Skin of body (tissue), 3 donors: ENCODE measurements around the gene ZNF20. TPM values are rescaled to one million over a fixed set of nuclear protein-coding genes. Genes with fewer than 3 reads are reported as not detected.
"Not testable (repeated sequence)": the region's sequence is repeated elsewhere in the genome, so short reads cannot be mapped to it uniquely, and the experiment has no call there.

ENCODE experiments used
- DNase-seq: peaks from one replicate; lab custom pipeline; 2025; lab: John Stamatoyannopoulos, UW
- small RNA-seq: library from RNA; depleted of rRNA; stranded (forward); fragments of <200 nt; gene quantifications from one replicate; pipeline ENCODE3, GENCODE V24; 2014; ENCODE audit warnings: low replicate concordance
- total RNA-seq: library from RNA; depleted of rRNA; stranded (reverse); fragments of >200 nt; gene quantifications from one replicate; pipeline ENCODE4 v1.2.3, GENCODE V29; 2014

The ZNF20 gene
- total RNA-seq, 1 donor from 2014 or later: 6.2 TPM

DNA sequence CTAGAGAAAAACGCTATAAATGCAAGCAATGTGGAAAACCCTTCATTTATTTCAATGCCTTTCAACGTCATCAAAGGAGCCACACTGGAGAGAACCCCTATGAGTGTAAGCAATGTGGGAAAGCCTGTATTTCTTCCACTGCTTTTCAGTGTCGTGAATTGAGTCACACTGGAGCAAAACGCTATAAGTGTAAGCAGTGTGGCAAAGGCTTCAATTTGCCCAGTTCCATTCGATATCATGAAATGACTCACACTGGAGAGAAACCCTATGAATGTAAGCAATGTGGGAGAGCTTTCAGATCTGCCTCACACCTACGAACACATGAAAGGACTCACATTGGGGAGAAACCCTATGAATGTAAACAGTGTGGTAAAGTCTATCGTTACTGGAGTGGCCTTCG is 27.4 kb downstream of the ZNF20 start:
- DNase-seq: no peak

DNA sequence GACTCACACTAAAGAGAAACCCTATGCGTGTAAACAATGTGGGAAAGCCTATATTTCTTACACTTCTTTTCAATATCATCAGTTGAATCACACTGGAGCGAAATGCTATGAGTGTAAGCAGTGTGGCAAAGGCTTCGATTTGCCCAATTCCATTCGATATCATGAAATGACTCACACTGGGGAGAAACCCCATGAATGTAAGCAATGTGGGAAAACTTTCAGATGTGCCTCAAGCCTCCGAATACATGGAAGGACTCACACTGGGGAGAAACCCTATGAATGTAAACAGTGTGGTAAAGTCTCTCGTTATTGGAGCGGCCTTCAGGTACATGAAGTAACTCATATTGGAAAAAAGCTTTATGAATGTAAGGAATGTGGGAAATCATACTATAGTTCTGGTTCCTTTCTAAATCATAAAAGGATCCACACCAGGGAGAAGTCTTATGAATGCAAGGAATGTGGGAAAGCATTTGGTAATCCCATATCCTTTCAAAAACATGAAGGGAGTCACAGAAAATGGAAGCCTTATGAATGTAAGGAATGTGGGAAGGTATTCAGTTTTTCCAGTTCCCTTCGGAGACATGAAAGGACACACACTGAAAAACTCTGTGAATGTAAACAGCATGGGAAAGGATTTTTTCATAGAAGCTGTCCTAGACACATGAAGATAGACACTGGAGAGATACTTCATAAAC is 28.1 kb downstream of the ZNF20 start:
- no peak for DNase-seq

DNA sequence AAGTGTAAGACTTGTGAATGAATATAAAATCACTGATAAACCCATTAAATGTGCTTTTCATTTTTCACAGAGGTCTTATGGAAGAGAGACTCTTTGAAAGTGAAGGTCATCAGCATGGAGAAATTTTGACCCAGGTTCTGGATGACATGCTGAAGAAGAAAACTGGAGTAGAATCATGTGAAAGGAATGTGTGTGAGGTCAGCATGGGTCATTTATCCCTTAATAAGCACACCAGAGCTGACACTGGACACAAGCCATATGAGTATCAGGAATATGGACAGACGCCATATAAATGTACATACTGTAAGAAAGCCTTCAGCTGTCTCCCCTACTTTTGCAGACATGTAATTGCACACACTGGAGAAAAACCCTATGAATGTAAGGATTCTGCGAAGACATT is 29.0 kb downstream of the ZNF20 start:
- no peak for DNase-seq

DNA sequence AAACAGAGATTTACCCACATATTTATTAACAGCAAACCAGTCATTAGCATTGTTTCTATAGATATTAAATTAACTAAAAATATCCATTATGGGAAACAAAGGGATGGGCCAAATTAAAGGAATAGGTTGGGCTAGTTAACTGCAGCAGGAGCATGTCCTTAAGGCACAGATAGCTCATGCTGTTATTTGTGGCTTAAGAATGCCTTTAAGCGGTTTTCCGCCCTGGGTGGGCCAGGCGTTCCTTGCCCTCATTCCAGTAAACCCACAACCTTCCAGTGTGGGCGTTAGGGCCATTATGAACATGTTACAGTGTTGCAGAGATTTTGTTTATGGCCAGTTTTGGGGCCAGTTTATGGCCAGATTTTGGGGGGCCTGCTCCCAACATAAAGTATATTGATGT is 36.2 kb downstream of the ZNF20 start:
- not testable (repeated sequence) for DNase-seq

DNA sequence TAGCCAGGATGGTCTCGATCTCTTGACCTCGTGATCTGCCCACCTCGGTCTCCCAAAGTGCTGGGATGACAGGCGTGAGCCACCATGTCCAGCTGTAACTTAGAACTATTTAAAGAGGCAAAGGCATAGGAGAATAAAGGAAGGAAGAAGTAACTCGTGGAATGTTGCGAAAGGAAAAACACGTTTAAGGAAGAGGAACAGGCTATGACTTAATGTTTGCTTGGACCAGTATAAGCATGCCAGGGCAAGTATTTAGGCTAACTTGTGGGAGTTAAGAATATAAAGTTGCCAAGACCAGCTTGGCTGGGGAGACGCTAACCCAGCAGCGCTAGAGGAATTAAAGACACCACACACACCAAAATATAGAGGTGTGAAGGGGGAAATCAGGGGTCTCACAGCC is 42.1 kb downstream of the ZNF20 start:
- no peak for DNase-seq

DNA sequence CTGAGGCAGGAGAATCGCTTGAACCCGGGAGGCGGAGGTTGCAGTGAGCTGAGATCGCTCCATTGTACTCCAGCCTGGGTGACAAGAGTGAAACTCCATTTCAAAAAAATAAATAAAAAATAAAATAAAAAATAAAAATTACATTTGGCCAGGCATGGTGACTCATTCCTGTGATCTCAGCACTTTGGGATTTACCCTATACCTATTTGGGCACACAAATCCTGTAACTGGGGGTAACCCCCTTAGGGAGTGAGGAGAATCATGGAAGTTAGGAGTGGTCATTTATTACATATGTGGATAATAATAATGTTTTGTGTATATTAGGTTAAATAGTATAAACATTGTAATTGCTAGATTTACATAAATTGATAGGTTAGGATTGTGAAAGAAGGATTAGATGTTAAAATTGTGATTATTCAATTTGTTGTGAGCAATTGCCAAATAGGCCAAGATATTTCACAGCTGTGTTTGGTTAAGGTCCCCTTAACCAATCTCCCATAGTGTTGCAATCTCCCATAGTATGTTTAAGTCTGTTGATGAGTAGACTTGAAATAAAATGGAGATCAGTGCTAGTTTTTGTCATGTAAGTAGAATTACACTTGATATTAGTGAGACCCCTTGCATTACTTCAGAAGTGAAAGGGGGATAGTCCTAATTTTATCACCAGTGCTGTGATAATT is 44.9 kb downstream of the ZNF20 start:
- no peak for DNase-seq

DNA sequence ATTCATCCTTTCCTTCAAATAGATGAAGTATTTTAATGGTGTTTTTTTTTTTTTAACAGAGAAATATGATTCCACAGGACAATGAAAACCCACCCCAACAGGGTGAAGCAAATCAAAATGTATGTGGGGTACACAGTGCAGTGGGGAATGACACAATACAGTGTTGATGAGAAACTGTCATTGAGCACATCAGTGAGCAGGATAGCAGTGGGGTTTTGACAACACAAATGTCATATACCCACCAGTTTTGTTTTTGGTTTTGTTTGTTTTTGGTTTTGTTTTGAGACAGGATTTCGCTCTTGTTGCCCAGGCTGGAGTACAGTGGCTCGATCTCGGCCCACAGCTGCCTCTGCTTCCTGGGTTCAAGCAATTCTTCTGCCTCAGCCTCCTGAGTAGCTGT is 46.4 kb downstream of the ZNF20 start:
- no peak for DNase-seq

DNA sequence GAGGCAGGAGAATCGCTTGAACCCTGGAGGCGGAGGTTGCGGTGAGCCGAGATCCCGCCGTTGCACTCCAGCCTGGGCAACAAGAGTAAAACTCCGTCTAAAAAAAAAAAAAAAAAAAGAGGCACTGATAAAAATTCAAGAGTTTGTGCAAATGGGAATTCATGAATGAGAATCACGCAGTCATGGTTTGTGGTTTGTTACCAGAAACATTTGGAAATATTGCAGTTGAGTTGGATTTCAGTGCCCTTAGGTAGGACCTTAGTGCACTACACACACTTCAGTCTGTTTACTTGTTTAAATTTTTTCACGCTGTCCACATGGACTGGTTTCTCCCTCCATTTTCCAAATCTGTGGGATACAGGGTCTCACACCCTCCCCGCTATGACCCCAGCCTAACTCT is 47.2 kb downstream of the ZNF20 start:
- DNase-seq: no peak

DNA sequence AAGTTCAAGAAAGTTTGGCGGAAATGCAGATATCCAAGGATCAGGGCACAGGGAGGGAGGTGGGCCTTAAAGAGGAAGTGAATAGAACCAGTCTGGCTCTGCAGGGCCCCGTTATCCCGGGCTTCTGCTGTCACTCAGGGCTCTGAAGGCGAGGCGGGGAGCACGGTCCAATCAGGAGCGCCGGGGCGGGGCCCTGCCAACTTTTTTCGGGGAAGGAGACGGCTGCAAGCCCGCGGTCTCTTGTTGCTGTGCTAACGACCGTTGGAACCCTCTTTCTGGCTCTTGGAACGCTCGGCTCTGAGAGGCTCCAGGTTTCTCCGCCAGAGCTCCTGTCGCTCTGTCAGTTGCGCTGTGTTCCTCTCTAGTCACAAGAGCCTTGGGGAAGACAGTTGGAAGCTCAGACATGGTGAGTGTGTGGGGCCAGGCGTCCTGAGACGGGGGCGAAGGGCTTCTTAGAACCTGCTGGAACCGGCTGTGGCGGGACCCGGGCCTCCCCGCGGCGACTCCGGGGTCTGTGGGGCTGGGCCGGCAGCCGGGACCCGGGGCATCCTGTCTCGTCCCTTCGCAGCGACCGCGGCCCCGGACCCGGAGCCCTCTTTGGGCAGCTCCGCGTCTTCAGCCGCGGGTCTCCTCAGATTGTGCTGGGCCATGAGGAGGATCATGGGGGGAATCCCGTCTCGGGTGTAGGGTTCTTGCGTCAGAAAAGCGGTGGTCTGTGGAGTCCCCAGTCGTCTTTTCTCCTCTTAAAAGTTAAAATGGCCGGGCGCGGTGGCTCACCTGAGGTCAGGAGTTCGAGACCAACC is 47.9 kb downstream of the ZNF20 start:
- DNase-seq: peak; percentile 92

DNA sequence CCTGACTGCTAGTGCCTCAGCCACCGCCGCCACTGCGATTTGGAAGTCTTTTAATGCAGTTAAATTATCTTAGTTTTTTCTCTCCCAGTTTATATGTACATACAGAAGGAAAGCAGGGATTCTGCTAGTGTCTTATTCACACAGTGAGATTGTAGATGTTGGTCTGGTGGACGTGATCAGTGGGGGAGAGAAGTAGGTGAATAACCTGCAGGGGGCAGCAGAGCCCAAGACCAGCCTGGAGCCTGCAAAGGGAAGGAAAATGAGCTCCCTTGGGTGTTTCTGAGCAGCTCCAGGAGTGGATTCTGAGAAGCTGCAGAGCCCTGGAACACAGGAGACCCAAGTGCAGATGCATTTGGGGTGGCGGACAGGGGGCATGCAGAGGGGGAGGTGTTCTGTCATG is 49.3 kb downstream of the ZNF20 start:
- DNase-seq: peak; percentile 53

DNA sequence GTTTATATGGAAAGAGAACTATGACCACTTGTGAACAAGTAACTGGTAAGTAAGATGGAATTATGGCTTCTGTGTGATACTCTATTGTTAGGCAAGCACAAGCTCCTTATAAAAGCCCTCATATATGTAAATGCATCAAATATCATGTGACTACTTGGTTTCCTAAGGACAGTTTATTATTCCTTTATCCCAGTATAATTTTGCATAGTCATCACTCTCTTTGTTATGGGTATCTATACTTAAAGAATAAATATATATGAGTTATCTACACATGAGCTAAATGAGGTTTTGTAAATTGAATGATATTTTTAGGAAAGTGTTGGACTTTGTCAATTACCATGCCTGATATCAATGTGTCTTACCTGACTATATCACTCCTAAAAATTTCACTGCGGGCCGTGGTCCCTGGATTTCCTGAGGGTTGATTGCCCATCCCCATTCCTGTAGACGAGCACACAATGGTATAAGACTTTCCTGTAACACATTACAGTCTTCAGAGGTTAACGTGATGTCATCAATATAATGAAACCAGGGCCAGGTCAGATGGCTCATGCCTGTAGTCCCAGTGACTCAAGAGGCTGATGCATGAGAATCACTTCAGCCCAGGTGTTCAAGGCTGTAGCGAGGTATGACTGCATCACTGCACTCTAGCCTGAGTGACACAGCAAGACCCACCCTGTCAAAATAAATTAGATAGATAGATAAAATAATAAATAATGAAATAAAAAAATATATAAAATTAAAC is 54.9 kb downstream of the ZNF20 start:
- DNase-seq: no peak

DNA sequence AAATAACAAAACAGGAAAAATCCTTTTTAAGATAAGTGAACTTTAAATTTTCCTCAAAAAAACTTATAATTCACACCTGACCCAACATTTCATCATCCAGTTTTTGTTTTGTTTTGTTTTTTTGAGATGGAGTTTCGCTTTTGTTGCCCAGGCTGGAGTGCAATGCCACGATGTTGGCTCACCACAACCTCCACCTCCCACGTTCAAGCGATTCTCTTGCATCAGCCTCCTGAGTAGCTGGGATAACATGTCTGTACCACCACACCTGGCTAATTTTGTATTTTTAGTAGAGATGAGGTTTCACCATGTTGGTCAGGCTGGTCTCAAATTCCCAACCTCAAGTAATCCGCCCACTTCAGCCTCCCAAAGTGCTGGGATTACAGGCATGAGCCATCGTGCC is 56.8 kb downstream of the ZNF20 start:
- DNase-seq: not testable (repeated sequence)

Small RNAs within 50 kb of the gene (small RNA-seq; reads per million reads assigned to genes)
- not detected for gene RF00019
- not detected for gene RNA5SP467

Other genes with a start within 250 kb of the ZNF20 start
- 16.3 TPM for gene ZNF700, start 215.2 kb downstream of the ZNF20 start, total RNA-seq
- 4.6 TPM for gene ZNF763, start 175.3 kb downstream of the ZNF20 start, total RNA-seq
- gene ZNF433, start 104.7 kb downstream of the ZNF20 start, total RNA-seq: 19.9 TPM
- gene ZNF878, start 87.4 kb downstream of the ZNF20 start, total RNA-seq: 0.49 TPM
- gene ZNF844, start 75.6 kb downstream of the ZNF20 start, total RNA-seq: 13.2 TPM
- 14.9 TPM for gene ZNF625, start 16.4 kb upstream of the ZNF20 start, total RNA-seq
- 19.4 TPM for gene ZNF136, start 22.7 kb upstream of the ZNF20 start, total RNA-seq
- gene ZNF44, start 154.5 kb upstream of the ZNF20 start, total RNA-seq: 18.2 TPM
- 3.9 TPM for gene ZNF563, start 193.3 kb upstream of the ZNF20 start, total RNA-seq
- gene ZNF442, start 225.3 kb upstream of the ZNF20 start, total RNA-seq: 10.2 TPM